ENCODE measurements around the gene DYNC1H1.

DYNC1H1 gene

DNA sequence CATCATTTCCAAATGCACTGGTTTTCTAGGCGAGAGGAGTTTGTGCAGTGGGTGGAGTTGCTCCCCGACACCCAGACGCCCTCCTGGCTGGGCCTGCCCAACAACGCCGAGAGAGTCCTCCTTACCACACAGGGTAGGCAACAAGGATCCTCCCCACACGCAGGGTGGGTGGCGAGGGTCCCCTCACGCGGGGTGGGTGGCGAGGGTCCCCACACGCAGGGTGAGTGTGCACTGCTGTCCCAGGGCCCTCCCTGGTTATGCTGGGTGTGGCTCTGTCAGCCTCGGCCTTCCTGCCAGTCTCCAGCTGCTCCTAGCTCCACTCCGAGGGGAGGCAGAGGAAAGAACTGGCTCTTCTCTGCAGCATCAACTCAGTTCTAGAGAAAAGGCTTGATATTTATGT, 80.2 kb downstream of the DYNC1H1 start:
- ATAC-seq = no peak
- H3K27ac Mint-ChIP-seq = no peak overlapping the region
- H3K36me3 Mint-ChIP-seq = peaks cover 72% of the 10 kb centered on the region
- no peak overlapping the region for H3K4me3 Mint-ChIP-seq
- no peaks in the 10 kb centered on the region for H3K4me1 Mint-ChIP-seq
- H3K27me3 Mint-ChIP-seq = no peaks in the 10 kb centered on the region
- H3K9me3 Mint-ChIP-seq = no peaks in the 10 kb centered on the region

DNA sequence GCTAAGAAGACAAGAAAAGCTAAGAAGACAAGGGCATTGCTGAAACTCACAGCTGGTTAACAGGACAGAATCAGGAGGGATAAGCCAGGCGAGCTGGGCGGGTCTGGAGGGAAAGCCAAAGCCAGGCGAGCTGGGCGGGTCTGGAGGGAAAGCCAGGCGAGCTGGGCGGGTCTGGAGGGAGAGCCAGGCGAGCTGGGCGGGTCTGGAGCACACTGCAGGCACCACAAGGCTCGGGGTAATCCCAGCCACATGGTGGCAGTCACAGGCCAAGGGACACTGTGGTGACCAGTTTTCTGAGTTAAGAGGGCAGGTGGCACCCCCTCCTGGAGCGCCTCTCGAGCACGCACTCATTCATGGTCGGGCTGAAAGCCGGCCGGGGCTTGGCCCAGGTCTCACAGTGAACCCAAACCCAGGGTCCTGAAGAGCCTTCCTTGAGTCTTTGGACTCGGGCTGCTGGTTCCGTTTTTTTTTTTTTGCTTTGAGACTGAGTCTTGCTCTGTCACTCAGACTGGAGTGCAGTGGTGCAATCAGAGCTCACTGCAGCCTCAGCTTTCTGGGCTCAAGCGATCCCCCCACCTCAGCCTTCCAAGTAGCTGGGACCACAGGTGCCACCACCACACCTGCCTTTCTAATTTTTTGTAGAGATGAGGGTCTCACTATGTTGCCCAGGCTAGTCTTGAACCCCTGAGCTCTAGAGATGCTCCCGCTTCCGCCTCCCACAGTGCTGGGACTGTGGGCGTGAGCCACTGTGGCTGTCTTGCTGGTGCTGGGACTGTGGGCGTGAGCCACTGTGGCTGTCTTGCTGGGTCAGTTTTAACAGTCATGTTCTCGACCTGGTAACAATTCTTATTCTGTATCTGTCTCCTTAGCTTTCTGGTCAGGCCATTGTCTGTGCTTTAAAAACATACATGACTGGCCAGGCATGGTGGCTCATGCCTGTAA, 82.2 kb downstream of the DYNC1H1 start:
- Mint-ChIP-seq H3K27ac (no peak overlapping the region), H3K9me3 (no peaks in the 10 kb centered on the region)

DNA sequence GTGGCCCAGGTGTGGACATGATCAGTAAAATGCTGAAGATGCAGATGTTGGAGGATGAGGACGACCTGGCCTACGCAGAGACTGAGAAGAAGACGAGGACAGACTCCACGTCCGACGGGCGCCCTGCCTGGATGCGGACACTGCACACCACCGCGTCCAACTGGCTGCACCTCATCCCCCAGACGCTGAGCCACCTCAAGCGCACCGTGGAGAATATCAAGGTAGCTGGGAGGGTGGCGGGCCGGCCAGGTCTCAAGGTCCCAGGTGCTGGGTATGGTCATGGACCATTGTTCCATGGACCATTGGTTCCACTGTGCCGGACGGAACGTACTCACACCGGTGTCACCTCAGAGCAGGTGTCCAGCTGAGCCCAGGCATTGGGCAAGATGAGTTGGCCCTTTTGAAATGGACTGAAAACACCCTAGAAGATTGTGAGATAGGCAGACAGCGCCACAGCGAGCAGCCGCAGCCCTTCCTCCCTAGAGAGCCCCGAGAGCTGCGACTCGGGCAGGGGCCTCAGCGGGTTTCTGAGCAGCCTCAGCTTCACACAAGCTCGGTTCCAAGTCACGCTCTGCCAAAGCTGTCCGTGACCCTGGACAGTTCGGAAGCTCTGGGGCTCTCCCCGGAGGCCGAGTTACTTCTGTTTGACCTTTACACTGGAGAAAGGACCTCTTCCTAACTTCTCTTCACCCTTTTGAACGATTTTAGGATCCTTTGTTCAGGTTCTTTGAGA, 83.6 kb downstream of the DYNC1H1 start:
- no peaks in the 10 kb centered on the region for H3K27me3 Mint-ChIP-seq
- no peak overlapping the region for H3K27ac Mint-ChIP-seq
- no peak overlapping the region for H3K4me3 Mint-ChIP-seq
- peaks cover 75% of the 10 kb centered on the region for H3K36me3 Mint-ChIP-seq
- no peaks in the 10 kb centered on the region for H3K9me3 Mint-ChIP-seq
- H3K4me1 Mint-ChIP-seq = no peaks in the 10 kb centered on the region
- no peak for ATAC-seq

More for the DNA sequence above, 82.2 kb downstream of the DYNC1H1 start:
- no peaks in the 10 kb centered on the region for H3K4me1 Mint-ChIP-seq
- no peak overlapping the region for H3K4me3 Mint-ChIP-seq
- peaks cover 73% of the 10 kb centered on the region for H3K36me3 Mint-ChIP-seq
- ATAC-seq = no peak
- no peaks in the 10 kb centered on the region for H3K27me3 Mint-ChIP-seq

DNA sequence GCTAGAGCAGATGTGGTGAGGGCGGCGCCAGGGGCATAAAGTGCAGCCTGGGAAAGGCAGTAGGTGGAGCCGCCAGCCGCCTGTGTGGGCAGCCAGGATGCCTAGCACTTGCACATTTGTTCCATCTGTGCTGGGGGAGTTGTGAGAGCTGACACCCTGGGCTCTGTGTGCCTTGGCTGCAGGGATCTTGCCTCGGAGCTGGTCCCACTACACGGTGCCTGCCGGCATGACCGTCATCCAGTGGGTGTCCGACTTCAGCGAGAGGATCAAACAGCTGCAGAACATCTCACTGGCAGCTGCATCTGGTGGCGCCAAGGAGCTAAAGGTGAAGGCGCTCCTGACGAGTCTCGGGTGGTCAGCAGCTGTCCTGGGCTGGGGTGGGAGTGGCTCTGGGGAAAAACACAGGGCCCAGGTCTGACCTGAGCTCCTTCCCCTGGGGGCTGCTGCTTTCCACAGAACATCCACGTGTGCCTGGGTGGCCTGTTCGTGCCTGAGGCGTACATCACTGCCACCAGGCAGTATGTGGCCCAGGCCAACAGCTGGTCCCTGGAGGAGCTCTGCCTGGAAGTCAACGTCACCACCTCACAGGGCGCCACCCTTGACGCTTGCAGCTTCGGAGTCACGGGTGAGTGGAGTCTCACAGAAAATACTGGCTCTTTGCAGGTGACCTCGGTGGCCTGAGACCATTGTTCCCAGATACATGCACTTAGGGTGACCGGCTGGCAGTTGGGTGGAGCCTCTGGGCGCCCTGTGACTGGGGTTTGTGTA, 85.1 kb downstream of the DYNC1H1 start:
- Mint-ChIP-seq H3K9me3 (no peaks in the 10 kb centered on the region), H3K36me3 (peaks cover 72% of the 10 kb centered on the region), H3K27ac (no peak overlapping the region), H3K4me3 (no peak overlapping the region), H3K27me3 (no peaks in the 10 kb centered on the region), H3K4me1 (no peaks in the 10 kb centered on the region)
- ATAC-seq = no peak

DNA sequence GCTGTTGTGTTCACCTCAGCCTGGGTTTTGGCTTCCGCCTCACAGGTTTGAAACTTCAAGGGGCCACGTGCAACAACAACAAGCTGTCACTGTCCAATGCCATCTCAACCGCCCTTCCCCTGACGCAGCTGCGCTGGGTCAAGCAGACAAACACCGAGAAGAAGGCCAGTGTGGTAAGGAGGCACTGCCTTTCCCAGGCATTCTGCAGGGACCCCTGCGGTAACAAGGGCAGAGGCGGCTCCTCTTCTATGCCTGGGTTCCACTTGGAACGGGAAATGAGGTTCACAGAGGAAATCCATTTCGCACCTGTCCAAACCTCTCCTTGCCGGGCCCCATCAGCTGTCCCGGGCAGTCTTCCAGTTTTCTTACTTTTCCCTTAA, 85.6 kb downstream of the DYNC1H1 start:
- no peaks in the 10 kb centered on the region for H3K4me1 Mint-ChIP-seq
- no peak overlapping the region for H3K27ac Mint-ChIP-seq
- no peaks in the 10 kb centered on the region for H3K9me3 Mint-ChIP-seq
- H3K27me3 Mint-ChIP-seq = no peaks in the 10 kb centered on the region
- no peak overlapping the region for H3K4me3 Mint-ChIP-seq
- no peak for ATAC-seq
- H3K36me3 Mint-ChIP-seq = peaks cover 72% of the 10 kb centered on the region

DNA sequence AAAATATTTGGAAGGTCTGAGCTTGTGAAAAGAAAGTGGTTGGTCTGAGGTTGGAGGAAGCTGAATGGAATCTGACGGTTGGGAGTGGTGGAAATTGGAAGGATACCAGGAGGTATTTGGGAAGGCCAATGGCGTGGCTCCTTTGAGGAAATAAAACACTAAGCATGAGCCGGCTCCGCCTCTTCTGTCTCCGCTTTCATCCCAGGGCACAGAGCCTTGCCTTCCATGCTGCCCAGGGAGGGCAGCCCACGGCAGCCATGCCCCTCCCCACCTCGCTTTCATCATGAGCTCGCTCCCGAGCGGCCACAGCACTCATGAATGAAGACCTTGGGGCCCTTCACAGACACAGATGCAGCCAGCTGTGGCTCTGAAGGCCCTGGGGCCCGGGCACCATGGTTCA, 86.3 kb downstream of the DYNC1H1 start:
- H3K9me3 Mint-ChIP-seq = no peaks in the 10 kb centered on the region
- no peaks in the 10 kb centered on the region for H3K4me1 Mint-ChIP-seq
- H3K36me3 Mint-ChIP-seq = peaks cover 77% of the 10 kb centered on the region
- H3K27ac Mint-ChIP-seq = no peak overlapping the region
- H3K27me3 Mint-ChIP-seq = no peaks in the 10 kb centered on the region
- no peak for ATAC-seq
- no peak overlapping the region for H3K4me3 Mint-ChIP-seq

DNA sequence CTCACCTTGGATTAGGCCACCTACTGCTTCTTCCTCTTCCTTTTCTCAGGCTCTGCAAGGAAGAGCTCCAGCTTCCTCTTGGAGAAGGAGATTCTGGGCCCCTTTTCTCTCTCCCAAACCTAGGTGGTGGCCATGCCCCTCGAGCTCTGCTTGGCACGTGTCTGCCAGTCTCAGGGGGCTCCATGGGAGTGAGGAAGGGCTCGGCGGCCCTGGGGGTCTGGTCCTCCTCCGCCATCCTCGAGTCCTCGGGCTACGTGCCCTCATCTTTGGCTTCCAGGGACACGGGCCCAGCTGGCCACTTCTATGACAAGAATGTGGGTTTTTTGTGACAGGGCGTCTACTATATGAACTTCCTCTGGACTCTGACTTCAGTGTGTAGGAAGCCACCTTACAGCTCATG, 88.1 kb downstream of the DYNC1H1 start:
- ATAC-seq = no peak
- Mint-ChIP-seq H3K27ac (peak overlapping the region; percentile 12), H3K27me3 (no peaks in the 10 kb centered on the region), H3K4me3 (no peak overlapping the region), H3K9me3 (no peaks in the 10 kb centered on the region), H3K36me3 (peaks cover 73% of the 10 kb centered on the region), H3K4me1 (no peaks in the 10 kb centered on the region)

DNA sequence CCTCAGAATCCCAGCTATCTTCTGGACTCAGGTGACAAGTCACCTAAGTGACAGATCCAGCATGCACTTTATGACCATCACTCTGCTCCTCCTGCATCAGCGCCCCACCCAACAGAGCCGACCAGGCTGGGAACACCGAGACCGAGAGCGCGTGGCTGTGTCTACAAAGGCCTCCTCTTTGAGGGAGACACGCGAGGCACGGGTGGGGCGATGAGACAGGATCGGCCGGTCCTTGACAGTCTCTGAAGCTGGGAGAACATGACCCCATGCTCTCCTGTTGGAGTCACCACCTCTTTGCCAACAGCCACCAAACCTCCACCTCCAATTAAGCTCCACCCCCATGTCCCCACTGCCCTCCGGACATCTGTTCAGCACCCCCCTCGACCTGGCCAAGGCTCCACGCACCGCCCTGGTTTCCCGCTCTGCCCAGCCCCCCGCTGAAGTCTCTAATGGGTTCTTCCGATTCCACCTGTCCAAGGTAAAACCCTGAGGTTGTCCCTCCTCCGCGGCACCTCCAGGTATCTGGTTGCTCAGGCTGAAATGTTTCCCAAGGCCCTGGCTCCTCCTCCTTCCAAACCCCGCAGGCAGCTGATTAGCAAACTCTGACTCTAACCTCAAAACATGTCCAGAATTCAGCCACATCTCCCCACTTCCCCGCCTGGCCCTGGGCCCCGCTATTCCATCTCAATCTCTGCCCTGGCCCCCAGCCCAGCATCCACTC, 91.0 kb downstream of the DYNC1H1 start:
- peak; percentile 16 for ATAC-seq
- H3K9me3 Mint-ChIP-seq = no peaks in the 10 kb centered on the region
- H3K4me1 Mint-ChIP-seq = no peaks in the 10 kb centered on the region
- no peaks in the 10 kb centered on the region for H3K27me3 Mint-ChIP-seq
- no peak overlapping the region for H3K4me3 Mint-ChIP-seq
- H3K27ac Mint-ChIP-seq = no peak overlapping the region
- peaks cover 47% of the 10 kb centered on the region for H3K36me3 Mint-ChIP-seq

DNA sequence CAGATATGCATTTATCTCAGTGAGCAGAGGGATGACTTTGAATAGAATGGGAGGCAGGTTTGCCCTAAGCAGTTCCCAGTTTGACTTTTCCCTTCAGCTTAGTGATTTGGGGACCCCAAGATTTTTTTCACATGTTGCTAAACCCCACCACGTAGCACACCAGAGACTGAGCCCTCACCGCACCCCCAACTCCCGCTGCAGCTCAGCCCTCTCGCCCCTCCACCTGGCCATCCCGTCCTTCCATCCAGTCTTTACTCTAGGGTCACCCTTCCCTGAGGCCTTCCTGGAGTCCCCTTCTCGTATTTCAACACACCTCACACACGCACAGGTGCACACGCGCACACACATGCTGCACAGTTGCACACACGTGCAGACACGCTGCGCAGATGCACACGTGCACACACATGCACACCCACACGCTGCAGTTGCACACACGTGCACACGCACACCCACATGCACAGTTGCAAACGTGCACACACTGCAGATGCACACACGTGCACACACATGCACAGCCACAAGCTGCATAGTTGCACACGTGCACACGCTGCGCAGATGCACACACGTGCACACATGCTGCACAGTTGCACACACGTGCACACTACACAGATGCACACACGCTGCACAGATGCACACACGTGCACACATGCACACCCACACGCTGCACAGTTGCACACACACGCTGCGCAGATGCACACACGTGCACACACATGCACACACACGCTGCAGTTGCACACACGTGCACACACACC, 92.5 kb downstream of the DYNC1H1 start:
- Mint-ChIP-seq H3K36me3 (peaks cover 32% of the 10 kb centered on the region), H3K4me1 (no peaks in the 10 kb centered on the region), H3K27me3 (no peaks in the 10 kb centered on the region), H3K9me3 (no peaks in the 10 kb centered on the region), H3K4me3 (no peak overlapping the region), H3K27ac (no peak overlapping the region)
- ATAC-seq = no peak

DNA sequence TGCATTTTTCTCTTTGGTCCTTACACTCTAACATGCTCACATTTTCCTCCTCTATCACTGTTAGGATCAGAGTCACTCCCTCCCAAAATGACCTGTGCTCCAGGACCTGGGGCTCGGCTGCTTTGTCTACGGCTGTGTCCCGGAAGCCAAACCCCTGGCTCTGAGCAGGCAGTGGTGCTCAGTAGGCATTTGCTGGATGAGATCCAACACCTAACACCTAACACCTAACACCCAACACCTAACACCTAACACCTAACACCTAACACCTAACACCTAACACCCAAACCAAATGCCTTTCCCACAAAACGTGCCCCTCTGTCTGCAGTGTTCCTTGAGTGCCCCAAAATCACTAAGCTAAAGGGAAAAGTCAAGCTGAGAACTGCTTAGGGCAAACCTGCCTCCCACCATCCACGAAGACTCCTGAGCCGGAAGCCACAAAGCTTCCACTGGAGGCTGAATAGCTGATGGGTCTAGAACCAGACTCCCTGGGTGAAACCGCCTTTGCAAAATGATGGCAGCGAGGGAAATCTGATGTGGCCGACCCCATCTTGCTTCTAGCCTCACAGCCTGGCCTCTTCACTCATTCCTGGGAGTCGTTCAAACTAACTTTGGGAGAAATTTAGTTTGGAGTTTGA, 93.2 kb downstream of the DYNC1H1 start:
- Mint-ChIP-seq H3K4me3 (no peak overlapping the region), H3K27ac (no peak overlapping the region), H3K36me3 (peaks cover 25% of the 10 kb centered on the region)

DNA sequence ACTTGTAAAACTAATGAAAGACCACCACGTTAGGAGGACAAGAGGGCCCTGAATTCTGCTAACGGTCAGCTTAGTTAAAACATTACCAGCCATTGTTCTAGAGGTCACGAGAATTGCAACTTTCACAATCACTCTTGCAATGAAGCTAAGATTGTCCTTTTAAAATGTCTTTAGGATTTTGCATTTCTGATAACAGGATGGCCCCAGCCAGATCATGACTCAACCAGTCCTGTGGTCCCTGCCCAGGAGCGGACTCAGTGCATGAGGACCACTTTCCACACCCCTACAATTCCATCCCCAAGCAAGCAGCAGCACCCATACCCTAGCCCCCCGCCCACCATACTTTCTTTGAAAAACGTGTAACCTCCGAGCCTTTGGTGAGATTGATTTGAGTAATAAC, 93.8 kb downstream of the DYNC1H1 start:
- no peaks in the 10 kb centered on the region for H3K4me1 Mint-ChIP-seq
- no peak for ATAC-seq
- H3K36me3 Mint-ChIP-seq = peaks cover 21% of the 10 kb centered on the region
- H3K27ac Mint-ChIP-seq = no peak overlapping the region
- no peaks in the 10 kb centered on the region for H3K27me3 Mint-ChIP-seq
- H3K9me3 Mint-ChIP-seq = no peaks in the 10 kb centered on the region
- no peak overlapping the region for H3K4me3 Mint-ChIP-seq

More for the DNA sequence above, 93.2 kb downstream of the DYNC1H1 start:
- no peaks in the 10 kb centered on the region for H3K27me3 Mint-ChIP-seq
- ATAC-seq = no peak
- no peaks in the 10 kb centered on the region for H3K4me1 Mint-ChIP-seq
- no peaks in the 10 kb centered on the region for H3K9me3 Mint-ChIP-seq

DNA sequence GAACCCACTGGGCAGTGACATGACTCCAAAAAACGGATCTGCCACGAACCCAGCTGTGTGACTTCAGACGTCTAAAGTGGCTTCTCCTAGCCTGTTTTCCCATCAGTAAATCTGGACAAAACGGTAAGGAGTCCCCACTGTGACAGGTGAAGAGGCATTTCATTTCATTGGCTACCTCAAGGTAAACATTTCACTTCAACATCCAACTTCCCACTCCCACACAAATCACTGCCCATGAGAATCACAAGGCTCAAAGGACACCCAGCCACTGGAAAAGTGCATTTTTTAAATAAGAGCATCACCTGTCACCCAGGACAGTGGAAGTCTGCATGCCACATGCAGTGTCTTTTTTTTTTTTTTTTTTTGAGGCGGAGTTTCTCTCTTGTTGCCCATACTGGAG, 94.6 kb downstream of the DYNC1H1 start:
- Mint-ChIP-seq H3K36me3 (peaks cover 16% of the 10 kb centered on the region), H3K9me3 (no peaks in the 10 kb centered on the region), H3K4me3 (no peak overlapping the region), H3K4me1 (no peaks in the 10 kb centered on the region), H3K27me3 (no peaks in the 10 kb centered on the region), H3K27ac (no peak overlapping the region)
- ATAC-seq = no peak

DNA sequence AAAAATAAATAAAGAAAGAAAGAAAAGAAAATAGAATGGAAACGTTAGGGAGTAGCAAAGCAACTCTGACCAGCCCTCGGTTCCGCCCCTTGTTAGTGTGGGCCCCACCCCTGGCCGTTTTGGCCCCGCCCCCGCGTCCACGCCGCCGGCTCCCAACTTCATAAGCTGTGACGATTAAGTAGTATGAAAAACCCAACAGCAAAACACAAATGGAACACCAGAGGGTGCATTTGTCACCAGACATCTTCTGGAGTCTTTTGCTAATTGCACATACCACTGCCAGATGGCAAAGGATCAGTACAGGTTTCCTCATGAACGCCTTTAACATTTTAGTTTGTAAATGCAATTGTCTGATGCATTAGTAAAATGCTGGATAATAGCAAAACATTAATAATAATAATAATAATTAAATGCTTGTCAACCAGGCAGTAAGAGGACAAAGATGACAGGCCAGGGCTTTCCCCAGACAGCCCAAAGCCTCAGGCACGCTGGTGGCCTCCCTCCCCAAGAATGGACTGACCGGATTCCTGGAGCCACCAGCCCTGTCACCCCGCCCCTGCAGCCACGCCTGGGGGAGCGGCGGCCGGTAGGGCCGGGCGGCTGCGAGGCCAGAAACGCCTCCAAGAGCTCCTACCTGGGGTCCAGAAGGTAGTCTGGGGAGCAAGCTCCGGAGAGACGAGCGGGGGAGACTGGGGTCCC, 98.9 kb downstream of the DYNC1H1 start:
- Mint-ChIP-seq H3K36me3 (no peaks in the 10 kb centered on the region), H3K9me3 (no peaks in the 10 kb centered on the region), H3K4me1 (peaks cover 6% of the 10 kb centered on the region), H3K4me3 (no peak overlapping the region), H3K27me3 (no peaks in the 10 kb centered on the region), H3K27ac (no peak overlapping the region)
- ATAC-seq = peak; percentile 83

Data from stimulated activated memory B cell treated with anti-CD40 and anti-IgM and Interleukin-4, amounts not matched to agents 10 μg/mL and 1 μg/mL and 100 μg/mL, for 72 hours (primary cell).